ENCODE data around the gene GABBR2.

DNA sequence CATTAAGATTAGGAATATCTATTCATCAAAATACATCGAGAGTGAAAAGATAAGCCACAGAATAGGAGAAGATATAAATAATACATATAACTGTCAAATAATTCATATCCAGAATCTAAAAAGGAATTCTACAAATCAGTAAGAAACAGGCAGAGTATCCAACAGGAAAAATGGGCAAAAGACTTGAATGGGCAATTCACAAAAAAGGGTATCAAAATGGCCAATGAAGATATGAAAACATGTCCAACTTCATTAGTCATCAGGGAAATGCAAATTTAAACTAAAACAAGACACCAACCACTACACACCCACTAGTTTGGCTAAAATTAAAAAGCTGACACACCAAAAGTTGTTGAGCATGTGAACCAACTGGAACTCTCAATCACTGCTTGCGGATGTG is 246.4 kb downstream of the GABBR2 start:
- TF ChIP-seq, protein P1, sequence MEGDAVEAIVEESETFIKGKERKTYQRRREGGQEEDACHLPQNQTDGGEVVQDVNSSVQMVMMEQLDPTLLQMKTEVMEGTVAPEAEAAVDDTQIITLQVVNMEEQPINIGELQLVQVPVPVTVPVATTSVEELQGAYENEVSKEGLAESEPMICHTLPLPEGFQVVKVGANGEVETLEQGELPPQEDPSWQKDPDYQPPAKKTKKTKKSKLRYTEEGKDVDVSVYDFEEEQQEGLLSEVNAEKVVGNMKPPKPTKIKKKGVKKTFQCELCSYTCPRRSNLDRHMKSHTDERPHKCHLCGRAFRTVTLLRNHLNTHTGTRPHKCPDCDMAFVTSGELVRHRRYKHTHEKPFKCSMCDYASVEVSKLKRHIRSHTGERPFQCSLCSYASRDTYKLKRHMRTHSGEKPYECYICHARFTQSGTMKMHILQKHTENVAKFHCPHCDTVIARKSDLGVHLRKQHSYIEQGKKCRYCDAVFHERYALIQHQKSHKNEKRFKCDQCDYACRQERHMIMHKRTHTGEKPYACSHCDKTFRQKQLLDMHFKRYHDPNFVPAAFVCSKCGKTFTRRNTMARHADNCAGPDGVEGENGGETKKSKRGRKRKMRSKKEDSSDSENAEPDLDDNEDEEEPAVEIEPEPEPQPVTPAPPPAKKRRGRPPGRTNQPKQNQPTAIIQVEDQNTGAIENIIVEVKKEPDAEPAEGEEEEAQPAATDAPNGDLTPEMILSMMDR (IDR thresholded peaks at IDR 0.05; ENCODE audit: low read depth, low read length, poor library complexity, severe bottlenecking), result no peak
- no peak for TF ChIP-seq EZH2phosphoT487 (IDR thresholded peaks at IDR 0.05; ENCODE audit: borderline replicate concordance, low read length)
